ENCODE results near the gene BCAS3.

Gene BCAS3

GRCh38 chr17:61366076-61366714, 688.5 kb downstream of the BCAS3 start:
- no peak overlapping the region for H3K4me3 ChIP-seq (ENCODE audit: low read length)
- peak; percentile 10 for DNase-seq (ENCODE audit: low read depth)

GRCh38 chr17:61366715-61367413, 689.2 kb downstream of the BCAS3 start:
- TF ChIP-seq CTCF (IDR thresholded peaks at IDR 0.05; ENCODE audit: insufficient read depth, low read depth, low read length, missing control alignments): no peak
- DNase-seq (ENCODE audit: low read depth): no peak
- H3K4me3 ChIP-seq (ENCODE audit: low read length): no peak overlapping the region

More at GRCh38 chr17:61366076-61366714, 688.5 kb downstream of the BCAS3 start:
- no peak for TF ChIP-seq CTCF (IDR thresholded peaks at IDR 0.05; ENCODE audit: insufficient read depth, low read depth, low read length, missing control alignments)

GRCh38 chr17:61368049-61368831, 690.6 kb downstream of the BCAS3 start:
- no peak for DNase-seq (ENCODE audit: low read depth)
- no peak overlapping the region for H3K4me3 ChIP-seq (ENCODE audit: low read length)
- no peak for TF ChIP-seq CTCF (IDR thresholded peaks at IDR 0.05; ENCODE audit: insufficient read depth, low read depth, low read length, missing control alignments)

- DNase-seq (ENCODE audit: low read depth): no peak
- no peak for TF ChIP-seq CTCF (IDR thresholded peaks at IDR 0.05; ENCODE audit: insufficient read depth, low read depth, low read length, missing control alignments)
- no peak overlapping the region for H3K4me3 ChIP-seq (ENCODE audit: low read length)
Observed at GRCh38 chr17:61368832-61369450, 691.3 kb downstream of the BCAS3 start.

- no peak for DNase-seq (ENCODE audit: low read depth)
- no peak overlapping the region for H3K4me3 ChIP-seq (ENCODE audit: low read length)
- TF ChIP-seq CTCF (IDR thresholded peaks at IDR 0.05; ENCODE audit: insufficient read depth, low read depth, low read length, missing control alignments): no peak
Observed at GRCh38 chr17:61369751-61370150, 692.1 kb downstream of the BCAS3 start.

GRCh38 chr17:61371179-61371578, 693.5 kb downstream of the BCAS3 start:
- no peak for DNase-seq (ENCODE audit: low read depth)
- no peak overlapping the region for H3K4me3 ChIP-seq (ENCODE audit: low read length)
- no peak for TF ChIP-seq CTCF (IDR thresholded peaks at IDR 0.05; ENCODE audit: insufficient read depth, low read depth, low read length, missing control alignments)
